ENCODE measurements around the gene CNTN6.
A peak's percentile ranks its signal among the peaks of the same experiment; 100 is the strongest.
"Not testable (repeated sequence)": the region's sequence is repeated elsewhere in the genome, so short reads cannot be mapped to it uniquely, and the experiment has no call there.

Gene CNTN6

GRCh38 chr3:1288805-1289494, 196.1 kb downstream of the CNTN6 start:
- no peak for DNase-seq

GRCh38 chr3:1292571-1293071, 199.8 kb downstream of the CNTN6 start:
- no peak for DNase-seq

GRCh38 chr3:1294586-1294985, 201.8 kb downstream of the CNTN6 start:
- DNase-seq, result no peak

GRCh38 chr3:1318296-1319005, 225.6 kb downstream of the CNTN6 start:
- DNase-seq, result no peak

- DNase-seq, result no peak
Measured at GRCh38 chr3:1326546-1326945, 233.7 kb downstream of the CNTN6 start.

- no peak for DNase-seq
Measured at GRCh38 chr3:1330107-1330506, 237.3 kb downstream of the CNTN6 start.

- no peak for DNase-seq
Measured at GRCh38 chr3:1346386-1346785, 253.6 kb downstream of the CNTN6 start.

GRCh38 chr3:1348547-1348946, 255.7 kb downstream of the CNTN6 start:
- DNase-seq, result no peak

GRCh38 chr3:1350885-1351284, 258.1 kb downstream of the CNTN6 start:
- DNase-seq, result no peak

- DNase-seq, result no peak
Measured at GRCh38 chr3:1355691-1356090, 262.9 kb downstream of the CNTN6 start.

GRCh38 chr3:1356101-1356500, 263.3 kb downstream of the CNTN6 start:
- no peak for DNase-seq

- no peak for DNase-seq
Measured at GRCh38 chr3:1365528-1365927, 272.7 kb downstream of the CNTN6 start.

- DNase-seq, result no peak
Measured at GRCh38 chr3:1374471-1374870, 281.6 kb downstream of the CNTN6 start.

GRCh38 chr3:1375145-1375544, 282.3 kb downstream of the CNTN6 start:
- no peak for DNase-seq

GRCh38 chr3:1380926-1381646, 288.3 kb downstream of the CNTN6 start:
- peak in 1 of 5 experiments; percentile 2 for DNase-seq

GRCh38 chr3:1381647-1382036, 288.8 kb downstream of the CNTN6 start:
- DNase-seq, result no peak

- DNase-seq, result not testable (repeated sequence)
Measured at GRCh38 chr3:1387396-1387905, 294.6 kb downstream of the CNTN6 start.

- no peak for DNase-seq
Measured at GRCh38 chr3:1394188-1394587, 301.4 kb downstream of the CNTN6 start.

GRCh38 chr3:1400571-1400970, 307.7 kb downstream of the CNTN6 start:
- DNase-seq, result no peak

- DNase-seq, result no peak
Measured at GRCh38 chr3:1404270-1404962, 311.6 kb downstream of the CNTN6 start.

- DNase-seq, result peak in 1 of 5 experiments; percentile 0
Measured at GRCh38 chr3:1406250-1406649, 313.4 kb downstream of the CNTN6 start.

- no peak for DNase-seq
Measured at GRCh38 chr3:1421577-1421976, 328.8 kb downstream of the CNTN6 start.

Measured in T-helper 2 cell (primary cell).